ENCODE measurements around the gene TOX2. TPM values are rescaled to one million over a fixed set of nuclear protein-coding genes. Genes with fewer than 3 reads are reported as not detected.
A peak's percentile ranks its signal among the peaks of the same experiment; 100 is the strongest.

The TOX2 gene
- total RNA-seq, 1 experiment from 2014 or later: 2.7 TPM

GRCh38 chr20:43939762-43940121 lies 25.1 kb downstream of the TOX2 start:
- BruUV-seq (replicated peaks): no TSS peak
- CTCF ChIA-PET: interaction anchor here (0.6 to 11.0 kb wide), 7 partner anchors 15 to 1024 kb away, joined by 3 to 71 read pairs (median 6); no protein-coding TSS in a partner anchor
- no peak for DNase-seq (ENCODE audit: unreplicated experiment)
- TF ChIP-seq, protein P1, sequence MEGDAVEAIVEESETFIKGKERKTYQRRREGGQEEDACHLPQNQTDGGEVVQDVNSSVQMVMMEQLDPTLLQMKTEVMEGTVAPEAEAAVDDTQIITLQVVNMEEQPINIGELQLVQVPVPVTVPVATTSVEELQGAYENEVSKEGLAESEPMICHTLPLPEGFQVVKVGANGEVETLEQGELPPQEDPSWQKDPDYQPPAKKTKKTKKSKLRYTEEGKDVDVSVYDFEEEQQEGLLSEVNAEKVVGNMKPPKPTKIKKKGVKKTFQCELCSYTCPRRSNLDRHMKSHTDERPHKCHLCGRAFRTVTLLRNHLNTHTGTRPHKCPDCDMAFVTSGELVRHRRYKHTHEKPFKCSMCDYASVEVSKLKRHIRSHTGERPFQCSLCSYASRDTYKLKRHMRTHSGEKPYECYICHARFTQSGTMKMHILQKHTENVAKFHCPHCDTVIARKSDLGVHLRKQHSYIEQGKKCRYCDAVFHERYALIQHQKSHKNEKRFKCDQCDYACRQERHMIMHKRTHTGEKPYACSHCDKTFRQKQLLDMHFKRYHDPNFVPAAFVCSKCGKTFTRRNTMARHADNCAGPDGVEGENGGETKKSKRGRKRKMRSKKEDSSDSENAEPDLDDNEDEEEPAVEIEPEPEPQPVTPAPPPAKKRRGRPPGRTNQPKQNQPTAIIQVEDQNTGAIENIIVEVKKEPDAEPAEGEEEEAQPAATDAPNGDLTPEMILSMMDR (IDR thresholded peaks at IDR 0.05; ENCODE audit: unreplicated experiment): no peak
- H3K4me3 Mint-ChIP-seq (ENCODE audit: unreplicated experiment): peak overlapping the region; percentile 3
- H3K36me3 Mint-ChIP-seq (ENCODE audit: insufficient read depth, unreplicated experiment): no peaks in the 10 kb centered on the region
- no peaks in the 10 kb centered on the region for H3K27me3 Mint-ChIP-seq (ENCODE audit: insufficient read depth, unreplicated experiment)
- intact Hi-C loops (cut with micrococcal nuclease): loop anchor here (1.0 to 10.0 kb wide), 3 partner anchors 16 to 95 kb away; no protein-coding TSS in a partner anchor
- H3K27ac Mint-ChIP-seq (ENCODE audit: low read depth, unreplicated experiment): no peak overlapping the region
- H3K4me1 Mint-ChIP-seq (ENCODE audit: insufficient read depth, unreplicated experiment): peaks cover 54% of the 10 kb centered on the region
- H3K9me3 Mint-ChIP-seq (ENCODE audit: unreplicated experiment): no peaks in the 10 kb centered on the region
- POLR2A ChIA-PET: interaction anchor here (0.7 to 3.2 kb wide), 13 partner anchors 10 to 482 kb away, joined by 3 to 28 read pairs (median 4); partner anchors contain the start of gene SRSF6

DNA sequence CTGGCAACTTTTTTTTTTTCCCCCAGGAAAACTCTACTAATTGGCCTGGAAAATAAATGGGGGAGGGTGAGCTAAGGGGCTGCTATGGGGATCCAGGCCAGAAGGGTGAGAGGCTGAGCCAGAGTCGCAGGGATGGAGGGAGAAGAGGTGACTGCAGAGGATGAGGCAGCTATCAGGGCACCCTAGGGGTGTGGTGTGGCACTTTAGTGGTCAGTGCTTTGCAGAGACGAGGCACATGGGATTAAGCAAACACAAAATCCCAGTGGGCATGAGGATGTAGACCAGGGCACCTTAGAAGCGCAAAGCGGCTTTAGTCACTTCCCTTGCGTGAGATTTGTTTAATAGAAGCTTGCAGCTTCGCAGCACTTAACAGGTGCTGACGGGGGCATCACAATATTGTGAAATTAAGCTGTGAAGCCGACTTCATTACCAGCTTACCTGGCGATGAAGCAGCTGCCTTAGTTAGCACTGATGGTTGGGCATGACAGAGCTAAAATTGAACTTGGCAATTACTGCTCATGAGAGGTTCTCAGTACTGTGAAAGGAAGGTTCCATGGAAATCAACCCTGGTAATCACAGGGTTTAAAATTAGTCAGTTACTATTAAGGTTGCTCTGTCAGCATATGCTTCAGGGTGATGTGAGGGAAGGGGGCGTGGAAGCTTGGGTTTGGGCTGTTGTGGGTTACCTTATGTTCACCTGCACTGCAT lies 26.0 kb downstream of the TOX2 start:
- no peak overlapping the region for H3K4me3 Mint-ChIP-seq (ENCODE audit: unreplicated experiment)
- peaks cover 54% of the 10 kb centered on the region for H3K4me1 Mint-ChIP-seq (ENCODE audit: insufficient read depth, unreplicated experiment)
- H3K9me3 Mint-ChIP-seq (ENCODE audit: unreplicated experiment): no peaks in the 10 kb centered on the region
- no peaks in the 10 kb centered on the region for H3K27me3 Mint-ChIP-seq (ENCODE audit: insufficient read depth, unreplicated experiment)
- BruUV-seq (replicated peaks): no TSS peak
- H3K27ac Mint-ChIP-seq (ENCODE audit: low read depth, unreplicated experiment): no peak overlapping the region
- intact Hi-C loops (cut with micrococcal nuclease): no loop called here
- CTCF ChIA-PET: interaction anchor here (0.5 to 11.0 kb wide), 12 partner anchors 14 to 1023 kb away, joined by 3 to 71 read pairs (median 4); no protein-coding TSS in a partner anchor
- POLR2A ChIA-PET: interaction anchor here (0.6 to 3.2 kb wide), 6 partner anchors 14 to 483 kb away, joined by 3 to 28 read pairs (median 4); partner anchors contain the start of gene SRSF6
- DNase-seq (ENCODE audit: unreplicated experiment): no peak
- TF ChIP-seq, protein P1 (IDR thresholded peaks at IDR 0.05; ENCODE audit: unreplicated experiment): no peak
- H3K36me3 Mint-ChIP-seq (ENCODE audit: insufficient read depth, unreplicated experiment): no peaks in the 10 kb centered on the region

DNA sequence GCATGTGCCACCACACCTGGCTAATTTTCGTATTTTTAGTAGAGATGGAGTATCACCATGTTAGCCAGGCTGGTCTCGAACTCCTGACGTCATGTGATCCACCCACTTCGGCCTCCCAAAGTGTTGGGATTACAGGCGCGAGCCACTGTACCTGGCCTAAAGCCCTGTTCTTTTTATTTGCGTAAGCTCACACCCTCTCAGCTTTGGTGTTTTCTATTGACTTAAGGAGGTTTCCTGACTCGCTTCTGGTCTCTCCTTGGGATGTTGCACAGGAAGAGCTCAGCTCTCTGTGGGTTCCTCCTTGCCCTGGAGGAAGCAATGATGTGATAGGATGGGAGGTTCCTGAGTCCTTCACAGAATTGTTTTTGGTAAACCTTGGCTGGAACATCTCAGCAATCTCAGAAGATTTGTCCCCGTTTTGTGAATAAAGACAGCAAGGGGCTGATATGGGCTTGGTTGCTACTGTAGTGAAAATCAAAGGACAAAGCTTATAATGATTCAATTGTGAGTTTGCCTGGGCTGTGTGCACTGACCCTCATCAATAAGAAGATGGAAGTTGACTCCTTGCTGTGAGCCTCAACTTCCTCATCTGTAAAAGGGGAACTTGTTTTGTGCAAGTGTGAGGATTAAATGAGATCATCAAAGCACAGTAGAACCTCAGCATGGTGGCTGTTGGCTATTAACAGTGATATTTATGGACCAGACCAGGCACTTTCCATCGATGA lies 27.0 kb downstream of the TOX2 start:
- Mint-ChIP-seq H3K36me3 (ENCODE audit: insufficient read depth, unreplicated experiment) (no peaks in the 10 kb centered on the region), H3K27me3 (ENCODE audit: insufficient read depth, unreplicated experiment) (no peaks in the 10 kb centered on the region), H3K9me3 (ENCODE audit: unreplicated experiment) (no peaks in the 10 kb centered on the region), H3K4me1 (ENCODE audit: insufficient read depth, unreplicated experiment) (peaks cover 51% of the 10 kb centered on the region), H3K4me3 (ENCODE audit: unreplicated experiment) (no peak overlapping the region), H3K27ac (ENCODE audit: low read depth, unreplicated experiment) (peak overlapping the region; percentile 71)
- ChIA-PET CTCF (interaction anchor here (0.5 to 11.0 kb wide), 11 partner anchors 11 to 484 kb away, joined by 3 to 71 read pairs (median 4); no protein-coding TSS in a partner anchor), POLR2A (interaction anchor here (0.9 to 2.3 kb wide), 8 partner anchors 11 to 267 kb away, joined by 3 to 20 read pairs (median 3); no protein-coding TSS in a partner anchor)
- TF ChIP-seq, protein P1 (IDR thresholded peaks at IDR 0.05; ENCODE audit: unreplicated experiment): no peak
- intact Hi-C loops (cut with micrococcal nuclease): no loop called here
- peak; percentile 86 for DNase-seq (ENCODE audit: unreplicated experiment)
- BruUV-seq (replicated peaks): no TSS peak

DNA sequence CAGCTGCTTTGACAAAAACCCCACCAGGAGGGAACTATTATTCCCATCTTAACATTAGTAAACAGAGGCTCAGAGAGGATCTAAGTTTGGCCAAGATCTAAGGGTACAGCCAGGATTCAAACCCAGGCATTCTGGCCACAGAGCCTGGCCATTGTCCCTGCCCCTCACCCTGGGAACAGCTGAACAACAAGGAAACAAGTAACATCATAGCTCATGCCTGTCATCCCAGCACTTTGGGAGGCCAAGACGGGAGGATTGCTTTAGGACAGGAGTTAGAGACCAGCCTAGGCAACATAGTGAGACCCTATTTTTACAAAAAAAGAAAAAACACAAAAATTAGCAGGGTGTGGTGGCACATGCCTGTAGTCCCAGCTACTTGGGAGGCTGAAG lies 27.5 kb downstream of the TOX2 start:
- Mint-ChIP-seq H3K4me3 (ENCODE audit: unreplicated experiment) (no peak overlapping the region), H3K27me3 (ENCODE audit: insufficient read depth, unreplicated experiment) (no peaks in the 10 kb centered on the region), H3K27ac (ENCODE audit: low read depth, unreplicated experiment) (peak overlapping the region; percentile 71), H3K36me3 (ENCODE audit: insufficient read depth, unreplicated experiment) (no peaks in the 10 kb centered on the region), H3K4me1 (ENCODE audit: insufficient read depth, unreplicated experiment) (peaks cover 45% of the 10 kb centered on the region), H3K9me3 (ENCODE audit: unreplicated experiment) (no peaks in the 10 kb centered on the region)
- BruUV-seq (replicated peaks): no TSS peak
- ChIA-PET POLR2A (interaction anchor here (0.9 to 2.3 kb wide), 9 partner anchors 9 to 187 kb away, joined by 3 to 20 read pairs (median 3); no protein-coding TSS in a partner anchor), CTCF (interaction anchor here (0.6 to 11.0 kb wide), 10 partner anchors 10 to 1738 kb away, joined by 3 to 71 read pairs (median 3); no protein-coding TSS in a partner anchor)
- DNase-seq (ENCODE audit: unreplicated experiment): no peak
- intact Hi-C loops (cut with micrococcal nuclease): no loop called here
- TF ChIP-seq, protein P1 (IDR thresholded peaks at IDR 0.05; ENCODE audit: unreplicated experiment): no peak
